ENCODE measurements around the gene CALN1.

DNA sequence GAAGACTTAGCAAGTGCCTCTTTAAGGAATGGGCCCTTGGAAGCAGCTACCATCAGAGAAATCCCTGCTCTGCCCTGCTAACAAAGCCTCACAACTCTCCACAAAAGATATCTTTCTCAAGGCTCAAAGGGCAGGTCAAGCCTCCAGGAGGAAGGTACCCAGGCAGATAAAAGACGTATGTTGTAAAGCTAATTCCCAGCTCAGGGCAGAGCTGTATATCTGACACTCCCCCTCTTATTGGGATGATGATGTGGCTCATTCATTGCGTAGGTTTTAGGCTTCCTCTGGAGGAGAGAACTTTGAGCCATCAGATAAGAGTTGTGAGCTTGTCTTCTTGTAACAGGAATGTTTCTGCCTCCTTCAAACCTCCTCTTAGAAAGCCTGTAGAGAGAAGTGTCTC lies 145.4 kb downstream of the CALN1 start:
- TF ChIP-seq, protein P1, sequence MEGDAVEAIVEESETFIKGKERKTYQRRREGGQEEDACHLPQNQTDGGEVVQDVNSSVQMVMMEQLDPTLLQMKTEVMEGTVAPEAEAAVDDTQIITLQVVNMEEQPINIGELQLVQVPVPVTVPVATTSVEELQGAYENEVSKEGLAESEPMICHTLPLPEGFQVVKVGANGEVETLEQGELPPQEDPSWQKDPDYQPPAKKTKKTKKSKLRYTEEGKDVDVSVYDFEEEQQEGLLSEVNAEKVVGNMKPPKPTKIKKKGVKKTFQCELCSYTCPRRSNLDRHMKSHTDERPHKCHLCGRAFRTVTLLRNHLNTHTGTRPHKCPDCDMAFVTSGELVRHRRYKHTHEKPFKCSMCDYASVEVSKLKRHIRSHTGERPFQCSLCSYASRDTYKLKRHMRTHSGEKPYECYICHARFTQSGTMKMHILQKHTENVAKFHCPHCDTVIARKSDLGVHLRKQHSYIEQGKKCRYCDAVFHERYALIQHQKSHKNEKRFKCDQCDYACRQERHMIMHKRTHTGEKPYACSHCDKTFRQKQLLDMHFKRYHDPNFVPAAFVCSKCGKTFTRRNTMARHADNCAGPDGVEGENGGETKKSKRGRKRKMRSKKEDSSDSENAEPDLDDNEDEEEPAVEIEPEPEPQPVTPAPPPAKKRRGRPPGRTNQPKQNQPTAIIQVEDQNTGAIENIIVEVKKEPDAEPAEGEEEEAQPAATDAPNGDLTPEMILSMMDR (IDR thresholded peaks at IDR 0.05; ENCODE audit: low read depth, low read length, missing input control) = no peak
- TF ChIP-seq, protein P2, sequence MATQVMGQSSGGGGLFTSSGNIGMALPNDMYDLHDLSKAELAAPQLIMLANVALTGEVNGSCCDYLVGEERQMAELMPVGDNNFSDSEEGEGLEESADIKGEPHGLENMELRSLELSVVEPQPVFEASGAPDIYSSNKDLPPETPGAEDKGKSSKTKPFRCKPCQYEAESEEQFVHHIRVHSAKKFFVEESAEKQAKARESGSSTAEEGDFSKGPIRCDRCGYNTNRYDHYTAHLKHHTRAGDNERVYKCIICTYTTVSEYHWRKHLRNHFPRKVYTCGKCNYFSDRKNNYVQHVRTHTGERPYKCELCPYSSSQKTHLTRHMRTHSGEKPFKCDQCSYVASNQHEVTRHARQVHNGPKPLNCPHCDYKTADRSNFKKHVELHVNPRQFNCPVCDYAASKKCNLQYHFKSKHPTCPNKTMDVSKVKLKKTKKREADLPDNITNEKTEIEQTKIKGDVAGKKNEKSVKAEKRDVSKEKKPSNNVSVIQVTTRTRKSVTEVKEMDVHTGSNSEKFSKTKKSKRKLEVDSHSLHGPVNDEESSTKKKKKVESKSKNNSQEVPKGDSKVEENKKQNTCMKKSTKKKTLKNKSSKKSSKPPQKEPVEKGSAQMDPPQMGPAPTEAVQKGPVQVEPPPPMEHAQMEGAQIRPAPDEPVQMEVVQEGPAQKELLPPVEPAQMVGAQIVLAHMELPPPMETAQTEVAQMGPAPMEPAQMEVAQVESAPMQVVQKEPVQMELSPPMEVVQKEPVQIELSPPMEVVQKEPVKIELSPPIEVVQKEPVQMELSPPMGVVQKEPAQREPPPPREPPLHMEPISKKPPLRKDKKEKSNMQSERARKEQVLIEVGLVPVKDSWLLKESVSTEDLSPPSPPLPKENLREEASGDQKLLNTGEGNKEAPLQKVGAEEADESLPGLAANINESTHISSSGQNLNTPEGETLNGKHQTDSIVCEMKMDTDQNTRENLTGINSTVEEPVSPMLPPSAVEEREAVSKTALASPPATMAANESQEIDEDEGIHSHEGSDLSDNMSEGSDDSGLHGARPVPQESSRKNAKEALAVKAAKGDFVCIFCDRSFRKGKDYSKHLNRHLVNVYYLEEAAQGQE (IDR thresholded peaks at IDR 0.05) = no peak
- TF ChIP-seq FOXA1 (IDR thresholded peaks at IDR 0.05) = no peak
- TF ChIP-seq, protein P3, sequence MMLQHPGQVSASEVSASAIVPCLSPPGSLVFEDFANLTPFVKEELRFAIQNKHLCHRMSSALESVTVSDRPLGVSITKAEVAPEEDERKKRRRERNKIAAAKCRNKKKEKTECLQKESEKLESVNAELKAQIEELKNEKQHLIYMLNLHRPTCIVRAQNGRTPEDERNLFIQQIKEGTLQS (IDR thresholded peaks at IDR 0.05) = no peak
- TF ChIP-seq TAF1 (conservative IDR thresholded peaks at IDR 0.05) = no peak

All from liver (tissue), 3 donors.